MM.1S (cell line): ENCODE results near the gene PES1.

Experiments
- DNase-seq: peaks from one replicate; pipeline ENCODE4 v3.0.0-alpha.2; 2015
- H2AFZ ChIP-seq: fragments of 300-600 bp; sonication (generic); 2 replicates; pipeline ENCODE4 v1.6.0; 2016; ENCODE audit warnings: antibody characterized with exemption, low read length
- H3F3A ChIP-seq: fragments of 300-600 bp; sonication (generic); 2 replicates; pipeline ENCODE4 v1.6.1; 2016; ENCODE audit warnings: mild to moderate bottlenecking, antibody characterized with exemption, low read length, moderate library complexity, mixed read lengths; ENCODE audit not compliant: insufficient read depth
- H3K27ac ChIP-seq: fragments of 300-600 bp; sonication (generic); 2 replicates; pipeline ENCODE4 v1.5.1; 2016; ENCODE audit warnings: mild to moderate bottlenecking, low read length
- H3K27me3 ChIP-seq: fragments of 300-600 bp; sonication (generic); replicated peaks from 2 replicates; pipeline ENCODE4 v1.6.0; 2016; ENCODE audit warnings: low read length; ENCODE audit not compliant: insufficient read depth
- H3K36me3 ChIP-seq: fragments of 300-600 bp; sonication (generic); replicated peaks from 2 replicates; pipeline ENCODE4 v1.6.1; 2016; ENCODE audit warnings: mild to moderate bottlenecking, low read length, mixed read lengths; ENCODE audit not compliant: insufficient read depth
- H3K4me1 ChIP-seq: fragments of 300-600 bp; sonication (generic); 2 replicates; pipeline ENCODE4 v1.6.1; 2016; ENCODE audit warnings: low read length, mixed read lengths
- H3K4me2 ChIP-seq: fragments of 300-600 bp; sonication (generic); 2 replicates; pipeline ENCODE4 v1.6.0; 2016; ENCODE audit warnings: low read depth, low read length
- H3K4me3 ChIP-seq: fragments of 300-600 bp; sonication (generic); 2 replicates; pipeline ENCODE4 v1.5.1; 2016; ENCODE audit warnings: low read length, mixed read lengths
- H3K79me2 ChIP-seq: fragments of 300-600 bp; sonication (generic); 2 replicates; pipeline ENCODE4 v1.6.1; 2016; ENCODE audit warnings: mixed run types, low read length, mixed read lengths
- H3K9ac ChIP-seq: fragments of 300-600 bp; sonication (generic); 2 replicates; pipeline ENCODE4 v1.6.1; 2016; ENCODE audit warnings: low read length, mixed read lengths
- H3K9me2 ChIP-seq: fragments of 300-600 bp; sonication (generic); replicated peaks from 2 replicates; pipeline ENCODE4 v1.6.1; 2016; ENCODE audit warnings: mild to moderate bottlenecking, low read length, mixed read lengths; ENCODE audit not compliant: insufficient read depth
- H3K9me3 ChIP-seq: fragments of 300-600 bp; sonication (generic); replicated peaks from 2 replicates; pipeline ENCODE4 v1.6.1; 2016; ENCODE audit warnings: mild to moderate bottlenecking, low read length, mixed read lengths; ENCODE audit not compliant: insufficient read depth
- H4K20me1 ChIP-seq: fragments of 300-600 bp; sonication (generic); 2 replicates; pipeline ENCODE4 v1.6.1; 2016; ENCODE audit warnings: mild to moderate bottlenecking, low read length, moderate library complexity, mixed read lengths; ENCODE audit not compliant: insufficient read depth
- CTCF ChIP-seq: fragments of 300-600 bp; sonication (generic); IDR thresholded peaks from 2 replicates; pipeline ENCODE4 v1.5.1; 2016; ENCODE audit warnings: antibody characterized with exemption, low read length, mixed read lengths
- EZH2 ChIP-seq: fragments of 300-600 bp; sonication (generic); optimal IDR thresholded peaks from 2 replicates; pipeline ENCODE3; 2017; ENCODE audit warnings: low read depth, mild to moderate bottlenecking, antibody characterized with exemption, low read length, mixed read lengths
- EZH2phosphoT487 ChIP-seq: fragments of 300-600 bp; sonication (generic); IDR thresholded peaks from 2 replicates; pipeline ENCODE4 v1.6.1; 2018; ENCODE audit warnings: antibody characterized with exemption, low read length

PES1 gene

GRCh38 chr22:30614879-30615278, 23.2 kb upstream of the PES1 start:
- H3K79me2 ChIP-seq, result peaks cover 8% of the 10 kb centered on the region; the same call in 1 of the 2 replicates
- H3K9me3 ChIP-seq, result no peaks in the 10 kb centered on the region
- TF ChIP-seq CTCF, result no peak
- TF ChIP-seq EZH2phosphoT487, result no peak
- no peak for TF ChIP-seq EZH2
- no peaks in the 10 kb centered on the region for H3K9me2 ChIP-seq
- H3F3A ChIP-seq, result peaks cover 2% of the 10 kb centered on the region; the same call in 1 of the 2 replicates
- peaks cover 6% of the 10 kb centered on the region for H3K4me1 ChIP-seq
- DNase-seq, result no peak
- H3K4me3 ChIP-seq, result no peak overlapping the region
- no peaks in the 10 kb centered on the region for H4K20me1 ChIP-seq
- H3K4me2 ChIP-seq, result no peak overlapping the region
- H3K27me3 ChIP-seq, result no peaks in the 10 kb centered on the region
- H2AFZ ChIP-seq, result no peak overlapping the region
- H3K27ac ChIP-seq, result no peak overlapping the region
- H3K36me3 ChIP-seq, result no peaks in the 10 kb centered on the region
- no peak overlapping the region for H3K9ac ChIP-seq

- Histone ChIP-seq H2AFZ (no peak overlapping the region), H3F3A (peaks cover 8% of the 10 kb centered on the region), H3K4me3 (no peak overlapping the region), H3K9me3 (no peaks in the 10 kb centered on the region), H3K36me3 (no peaks in the 10 kb centered on the region), H3K27me3 (no peaks in the 10 kb centered on the region), H3K4me1 (peaks cover 12% of the 10 kb centered on the region), H3K9ac (no peak overlapping the region), H3K27ac (no peak overlapping the region), H3K79me2 (peaks cover 8% of the 10 kb centered on the region; the same call in 1 of the 2 replicates), H4K20me1 (no peaks in the 10 kb centered on the region), H3K4me2 (no peak overlapping the region), H3K9me2 (no peaks in the 10 kb centered on the region)
- TF ChIP-seq EZH2phosphoT487, result no peak
- TF ChIP-seq EZH2, result no peak
- TF ChIP-seq CTCF, result no peak
- DNase-seq, result no peak
These were observed 22.6 kb upstream of the PES1 start for GRCh38 chr22:30614268-30614667.

- H3K36me3 ChIP-seq, result no peaks in the 10 kb centered on the region
- TF ChIP-seq CTCF (no peak), EZH2phosphoT487 (no peak), EZH2 (no peak)
- H3K9ac ChIP-seq, result no peak overlapping the region
These were observed 21.1 kb upstream of the PES1 start for GRCh38 chr22:30612789-30613188.

GRCh38 chr22:30611197-30611596, 19.5 kb upstream of the PES1 start:
- H3K4me3 ChIP-seq, result no peak overlapping the region
- TF ChIP-seq CTCF (no peak), EZH2phosphoT487 (no peak), EZH2 (no peak)
- no peak for DNase-seq
- peaks cover 33% of the 10 kb centered on the region for H3F3A ChIP-seq
- H3K9me3 ChIP-seq, result no peaks in the 10 kb centered on the region
- no peaks in the 10 kb centered on the region for H4K20me1 ChIP-seq
- peaks cover 33% of the 10 kb centered on the region for H3K4me1 ChIP-seq
- no peak overlapping the region for H3K4me2 ChIP-seq
- H3K9me2 ChIP-seq, result no peaks in the 10 kb centered on the region
- no peak overlapping the region for H3K9ac ChIP-seq
- H3K79me2 ChIP-seq, result peaks cover 17% of the 10 kb centered on the region
- H3K27me3 ChIP-seq, result no peaks in the 10 kb centered on the region
- no peaks in the 10 kb centered on the region for H3K36me3 ChIP-seq
- H2AFZ ChIP-seq, result no peak overlapping the region
- H3K27ac ChIP-seq, result no peak overlapping the region

More at GRCh38 chr22:30612789-30613188, 21.1 kb upstream of the PES1 start:
- no peak for DNase-seq
- Histone ChIP-seq H3K4me3 (no peak overlapping the region), H3K9me2 (no peaks in the 10 kb centered on the region), H3K79me2 (peaks cover 11% of the 10 kb centered on the region), H2AFZ (no peak overlapping the region), H3K27ac (no peak overlapping the region), H3K4me2 (no peak overlapping the region), H4K20me1 (no peaks in the 10 kb centered on the region), H3F3A (peaks cover 22% of the 10 kb centered on the region), H3K9me3 (no peaks in the 10 kb centered on the region), H3K27me3 (no peaks in the 10 kb centered on the region), H3K4me1 (peaks cover 26% of the 10 kb centered on the region)
